Measurements from ENCODE around the gene GP1BA.

The GP1BA gene

DNA sequence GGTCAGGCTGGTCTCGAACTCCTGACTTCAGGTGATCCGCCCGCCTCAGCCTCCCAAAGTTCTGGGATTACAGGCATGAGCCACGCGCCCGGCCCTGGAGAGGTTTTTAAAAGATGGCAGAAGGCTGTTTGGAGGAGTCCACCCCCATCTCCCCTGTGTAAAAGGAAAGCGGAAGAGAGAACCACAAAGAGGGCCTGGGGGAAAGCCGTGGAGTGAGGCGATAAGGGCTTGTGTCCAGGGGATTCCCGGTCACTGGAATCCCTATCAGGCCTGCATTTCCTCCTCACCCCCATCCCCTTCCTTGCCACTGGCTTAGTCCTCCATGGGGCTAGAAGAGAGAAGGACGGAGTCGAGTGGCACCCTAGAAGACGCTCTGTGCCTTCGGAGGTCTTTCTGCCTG is at the start of gene GP1BA:
Gene GP1BA, plus strand, starts transcription at position 315 of the 400 bp plus-strand sequence. CDS start 328 bp downstream, outside the sequence.
- no peak for DNase-seq

DNA sequence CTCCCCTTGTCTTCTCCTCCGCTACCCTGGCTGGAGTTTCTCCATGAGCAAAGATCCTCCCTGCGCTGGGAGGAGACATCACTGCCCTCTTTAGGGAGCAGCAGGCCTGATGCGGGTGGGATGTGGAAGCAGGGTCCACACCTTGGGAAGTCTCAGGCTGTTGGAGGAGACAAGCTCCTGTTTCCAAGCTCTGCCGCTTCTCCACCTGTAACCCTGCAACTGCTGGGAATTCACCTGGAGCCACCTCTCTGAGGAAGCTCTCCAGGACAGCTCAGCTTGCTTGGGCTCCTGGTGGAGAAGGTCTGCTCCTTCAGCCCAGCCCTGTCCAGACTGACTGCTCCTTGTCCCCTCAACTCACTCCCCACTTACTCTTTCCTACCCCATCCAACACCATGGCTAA is 47.6 kb upstream of the GP1BA start:
- no peak for DNase-seq

DNA sequence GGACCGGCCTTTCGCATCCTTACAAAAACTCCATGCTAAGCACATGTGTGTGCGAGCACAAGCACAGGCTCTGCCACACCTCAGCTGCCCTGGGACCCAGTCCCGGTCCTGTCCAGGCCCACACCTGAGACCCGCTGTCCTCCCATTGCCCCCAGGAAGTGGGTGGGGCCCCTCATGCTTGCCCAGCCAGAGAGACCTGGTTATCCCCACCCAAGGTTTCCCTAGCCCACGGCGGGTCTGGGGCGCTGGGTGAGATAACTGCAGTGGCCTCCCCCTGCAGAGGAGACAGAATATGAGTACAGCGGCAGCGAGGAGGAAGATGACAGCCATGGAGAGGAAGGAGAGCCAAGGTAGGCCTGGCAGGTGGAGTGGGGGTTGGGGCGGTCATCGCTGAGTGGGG is 45.2 kb upstream of the GP1BA start:
- DNase-seq = no peak

DNA sequence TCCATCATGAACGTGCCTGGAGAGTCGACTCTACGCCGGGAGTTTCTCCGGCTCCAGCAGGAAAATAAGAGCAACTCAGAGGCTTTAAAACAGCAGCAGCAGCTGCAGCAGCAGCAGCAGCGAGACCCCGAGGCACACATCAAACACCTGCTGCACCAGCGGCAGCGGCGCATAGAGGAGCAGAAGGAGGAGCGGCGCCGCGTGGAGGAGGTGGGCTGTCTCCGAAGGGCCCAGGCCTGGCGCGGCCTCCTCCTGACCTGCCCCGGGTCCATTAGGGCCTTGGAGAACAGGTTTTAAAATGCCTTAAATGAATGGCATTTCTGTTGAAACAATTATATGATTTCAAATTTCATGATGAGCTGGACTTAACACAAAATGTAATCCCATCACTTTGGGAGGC is 44.5 kb upstream of the GP1BA start:
- DNase-seq = no peak

DNA sequence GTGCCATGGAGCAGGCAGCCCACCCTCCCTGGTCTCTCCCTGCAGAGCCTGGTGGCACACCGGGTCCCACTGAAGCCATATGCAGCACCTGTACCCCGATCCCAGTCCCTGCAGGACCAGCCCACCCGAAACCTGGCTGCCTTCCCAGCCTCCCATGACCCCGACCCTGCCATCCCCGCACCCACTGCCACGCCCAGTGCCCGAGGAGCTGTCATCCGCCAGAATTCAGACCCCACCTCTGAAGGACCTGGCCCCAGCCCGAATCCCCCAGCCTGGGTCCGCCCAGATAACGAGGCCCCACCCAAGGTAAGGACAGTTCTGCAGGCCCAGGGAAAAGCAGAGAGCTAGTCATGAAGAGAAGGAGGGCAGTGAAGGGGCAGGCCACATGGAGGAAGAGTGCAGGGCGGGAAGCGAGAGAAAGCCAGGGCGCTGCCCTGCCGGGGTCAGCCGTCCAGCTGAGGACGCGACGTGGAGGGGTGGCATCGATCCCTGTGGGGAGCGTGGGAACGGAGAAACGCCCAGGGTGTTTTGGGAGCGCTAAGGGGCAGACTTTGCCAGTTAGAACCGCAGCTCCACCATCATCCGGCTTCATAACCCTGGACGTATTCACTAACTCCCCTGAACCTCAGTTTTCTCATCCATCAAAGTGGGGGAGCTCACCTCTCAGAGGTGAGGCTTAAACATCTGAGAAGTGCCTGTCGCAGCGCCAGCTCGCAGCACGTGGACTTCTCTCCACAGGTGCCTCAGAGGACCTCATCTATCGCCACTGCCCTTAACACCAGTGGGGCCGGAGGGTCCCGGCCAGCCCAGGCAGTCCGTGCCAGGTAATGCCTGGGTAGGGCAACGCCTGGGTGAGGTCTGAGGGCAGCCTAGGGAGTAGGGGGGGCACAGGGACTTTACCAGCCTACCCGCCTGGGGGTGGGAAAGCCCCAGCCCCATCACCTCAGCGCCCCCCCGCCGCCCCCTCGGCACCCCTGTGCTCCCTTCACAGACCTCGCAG is 40.4 kb upstream of the GP1BA start:
- no peak for DNase-seq

DNA sequence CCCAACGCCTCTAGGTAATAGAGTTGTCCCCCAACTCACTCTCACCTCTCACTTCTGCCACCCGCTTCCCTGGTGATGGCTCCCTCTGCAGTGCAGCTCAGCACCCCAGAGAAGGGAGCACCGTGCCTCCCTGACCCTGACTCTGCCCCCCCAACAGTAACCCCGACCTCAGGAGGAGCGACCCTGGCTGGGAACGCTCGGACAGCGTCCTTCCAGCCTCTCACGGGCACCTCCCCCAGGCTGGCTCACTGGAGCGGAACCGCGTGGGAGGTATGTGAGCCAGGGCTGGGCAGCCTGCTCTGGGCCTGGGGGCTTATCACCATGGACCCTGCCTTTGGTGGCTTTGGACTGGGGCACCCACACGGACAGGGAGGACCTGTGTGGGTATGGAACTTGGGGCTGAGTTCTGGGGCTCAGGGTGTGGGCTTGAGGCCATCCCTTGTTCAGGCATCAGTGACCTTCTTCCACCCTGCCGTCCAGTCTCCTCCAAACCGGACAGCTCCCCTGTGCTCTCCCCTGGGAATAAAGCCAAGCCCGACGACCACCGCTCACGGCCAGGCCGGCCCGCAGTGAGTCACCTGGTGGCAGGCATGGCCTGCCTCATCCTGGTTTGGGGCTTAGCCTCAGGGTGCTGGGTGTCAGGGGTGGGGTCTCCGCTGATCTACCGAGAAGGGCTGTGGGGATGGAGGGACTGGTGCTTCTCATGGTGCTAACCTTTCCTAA is 39.4 kb upstream of the GP1BA start:
- DNase-seq = no peak

DNA sequence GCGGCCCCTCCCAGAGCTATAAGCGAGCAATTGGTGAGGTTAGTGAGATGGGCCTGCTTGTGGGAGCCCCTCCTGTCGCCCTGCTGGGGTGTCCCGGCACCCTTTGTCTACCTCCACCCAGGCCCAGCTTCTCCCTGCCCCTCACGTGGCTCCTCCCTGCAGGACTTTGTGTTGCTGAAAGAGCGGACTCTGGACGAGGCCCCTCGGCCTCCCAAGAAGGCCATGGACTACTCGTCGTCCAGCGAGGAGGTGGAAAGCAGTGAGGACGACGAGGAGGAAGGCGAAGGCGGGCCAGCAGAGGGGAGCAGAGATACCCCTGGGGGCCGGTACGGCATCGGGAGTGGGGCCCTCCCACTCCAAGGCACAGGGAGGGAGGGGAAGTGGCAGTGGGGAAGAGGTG is 38.8 kb upstream of the GP1BA start:
- no peak for DNase-seq

DNA sequence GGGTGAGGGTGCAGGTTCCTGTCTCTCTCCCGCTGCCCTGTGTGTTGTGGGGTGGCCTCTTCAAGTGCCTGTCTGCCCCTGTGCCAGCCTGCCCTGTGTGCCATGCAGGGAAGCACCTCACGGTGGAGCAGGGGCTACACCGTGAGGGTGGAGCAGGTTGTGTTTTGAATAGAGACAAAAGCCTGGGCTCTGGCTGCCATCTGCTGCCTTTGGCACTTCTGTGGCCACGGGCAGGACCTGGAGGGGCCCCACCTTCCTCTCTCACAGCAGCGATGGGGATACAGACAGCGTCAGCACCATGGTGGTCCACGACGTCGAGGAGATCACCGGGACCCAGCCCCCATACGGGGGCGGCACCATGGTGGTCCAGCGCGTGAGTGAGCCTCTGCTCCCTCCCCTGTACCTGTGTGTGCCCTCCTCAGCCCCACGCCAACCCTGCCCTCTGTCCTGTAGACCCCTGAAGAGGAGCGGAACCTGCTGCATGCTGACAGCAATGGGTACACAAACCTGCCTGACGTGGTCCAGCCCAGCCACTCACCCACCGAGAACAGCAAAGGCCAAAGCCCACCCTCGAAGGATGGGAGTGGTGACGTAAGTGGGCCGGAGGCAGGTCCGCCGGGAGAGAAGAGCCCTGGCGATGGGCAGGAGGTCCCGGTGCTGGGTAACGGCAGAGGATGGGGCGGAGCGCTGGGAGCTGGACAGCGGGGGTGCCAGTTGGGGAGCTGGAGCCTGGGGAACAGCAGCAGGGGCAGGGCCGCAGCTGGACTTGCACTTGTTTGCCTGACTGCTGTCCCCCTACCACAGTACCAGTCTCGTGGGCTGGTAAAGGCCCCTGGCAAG is 38.1 kb upstream of the GP1BA start:
- DNase-seq = no peak

DNA sequence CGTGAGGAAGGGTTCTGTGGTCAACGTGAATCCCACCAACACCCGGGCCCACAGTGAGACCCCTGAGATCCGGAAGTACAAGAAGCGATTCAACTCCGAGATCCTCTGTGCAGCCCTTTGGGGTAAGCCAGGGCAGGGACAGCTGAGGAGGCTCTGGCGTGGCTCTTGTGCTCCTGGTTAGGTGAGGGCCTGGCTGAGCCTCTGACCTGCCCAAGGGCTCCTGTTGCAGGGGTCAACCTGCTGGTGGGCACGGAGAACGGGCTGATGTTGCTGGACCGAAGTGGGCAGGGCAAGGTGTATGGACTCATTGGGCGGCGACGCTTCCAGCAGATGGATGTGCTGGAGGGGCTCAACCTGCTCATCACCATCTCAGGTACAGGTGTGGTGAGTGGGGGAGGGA is 37.0 kb upstream of the GP1BA start:
- DNase-seq = no peak

DNA sequence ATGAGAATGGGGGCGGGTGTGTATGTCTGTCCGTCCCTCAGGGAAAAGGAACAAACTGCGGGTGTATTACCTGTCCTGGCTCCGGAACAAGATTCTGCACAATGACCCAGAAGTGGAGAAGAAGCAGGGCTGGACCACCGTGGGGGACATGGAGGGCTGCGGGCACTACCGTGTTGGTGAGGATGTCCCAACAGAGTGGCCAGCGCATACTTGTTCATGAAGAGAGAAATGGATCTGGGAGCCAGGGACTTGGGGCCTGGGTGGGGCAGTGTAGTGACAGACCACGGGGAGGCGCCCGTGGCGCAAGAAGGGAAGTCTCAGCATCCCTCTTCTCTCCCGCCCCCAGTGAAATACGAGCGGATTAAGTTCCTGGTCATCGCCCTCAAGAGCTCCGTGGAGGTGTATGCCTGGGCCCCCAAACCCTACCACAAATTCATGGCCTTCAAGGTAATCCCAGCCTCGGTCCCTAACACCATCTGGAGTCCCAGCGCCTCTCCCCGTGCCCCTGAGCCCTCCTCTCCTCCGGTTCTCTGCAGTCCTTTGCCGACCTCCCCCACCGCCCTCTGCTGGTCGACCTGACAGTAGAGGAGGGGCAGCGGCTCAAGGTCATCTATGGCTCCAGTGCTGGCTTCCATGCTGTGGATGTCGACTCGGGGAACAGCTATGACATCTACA is 36.3 kb upstream of the GP1BA start:
- DNase-seq = no peak

DNA sequence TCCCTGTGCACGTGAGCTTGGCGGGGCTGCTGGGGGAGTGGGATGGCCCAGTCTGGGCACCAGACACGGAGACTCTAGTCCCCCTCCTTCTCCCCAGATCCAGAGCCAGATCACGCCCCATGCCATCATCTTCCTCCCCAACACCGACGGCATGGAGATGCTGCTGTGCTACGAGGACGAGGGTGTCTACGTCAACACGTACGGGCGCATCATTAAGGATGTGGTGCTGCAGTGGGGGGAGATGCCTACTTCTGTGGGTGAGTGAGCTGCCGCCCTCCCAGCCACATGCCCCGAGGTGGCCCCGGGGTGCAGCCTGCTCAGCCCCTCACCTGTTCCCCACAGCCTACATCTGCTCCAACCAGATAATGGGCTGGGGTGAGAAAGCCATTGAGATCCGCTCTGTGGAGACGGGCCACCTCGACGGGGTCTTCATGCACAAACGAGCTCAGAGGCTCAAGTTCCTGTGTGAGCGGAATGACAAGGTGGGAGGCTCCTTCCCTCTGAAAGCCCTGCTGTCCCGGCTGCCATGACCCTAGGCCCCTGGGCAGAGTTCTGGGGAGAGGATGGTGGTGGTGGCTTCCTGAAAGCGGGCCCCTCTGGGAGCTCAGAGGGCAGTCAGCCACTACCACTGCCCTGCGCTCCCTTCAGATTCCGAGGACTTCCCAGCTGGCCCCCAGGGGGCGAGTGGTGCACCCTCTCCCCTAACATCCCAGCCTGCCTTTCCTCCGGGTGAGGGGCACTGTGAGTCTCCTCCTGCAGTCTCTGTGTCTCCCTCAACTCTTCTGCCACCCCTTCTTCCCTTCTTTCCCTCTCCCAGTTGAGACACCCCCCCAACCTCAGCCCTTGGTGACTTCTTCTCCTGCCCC is 35.5 kb upstream of the GP1BA start:
- DNase-seq = no peak

DNA sequence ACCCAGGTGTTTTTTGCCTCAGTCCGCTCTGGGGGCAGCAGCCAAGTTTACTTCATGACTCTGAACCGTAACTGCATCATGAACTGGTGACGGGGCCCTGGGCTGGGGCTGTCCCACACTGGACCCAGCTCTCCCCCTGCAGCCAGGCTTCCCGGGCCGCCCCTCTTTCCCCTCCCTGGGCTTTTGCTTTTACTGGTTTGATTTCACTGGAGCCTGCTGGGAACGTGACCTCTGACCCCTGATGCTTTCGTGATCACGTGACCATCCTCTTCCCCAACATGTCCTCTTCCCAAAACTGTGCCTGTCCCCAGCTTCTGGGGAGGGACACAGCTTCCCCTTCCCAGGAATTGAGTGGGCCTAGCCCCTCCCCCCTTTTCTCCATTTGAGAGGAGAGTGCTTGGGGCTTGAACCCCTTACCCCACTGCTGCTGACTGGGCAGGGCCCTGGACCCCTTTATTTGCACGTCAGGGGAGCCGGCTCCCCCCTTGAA is 34.8 kb upstream of the GP1BA start:
- no peak for DNase-seq

DNA sequence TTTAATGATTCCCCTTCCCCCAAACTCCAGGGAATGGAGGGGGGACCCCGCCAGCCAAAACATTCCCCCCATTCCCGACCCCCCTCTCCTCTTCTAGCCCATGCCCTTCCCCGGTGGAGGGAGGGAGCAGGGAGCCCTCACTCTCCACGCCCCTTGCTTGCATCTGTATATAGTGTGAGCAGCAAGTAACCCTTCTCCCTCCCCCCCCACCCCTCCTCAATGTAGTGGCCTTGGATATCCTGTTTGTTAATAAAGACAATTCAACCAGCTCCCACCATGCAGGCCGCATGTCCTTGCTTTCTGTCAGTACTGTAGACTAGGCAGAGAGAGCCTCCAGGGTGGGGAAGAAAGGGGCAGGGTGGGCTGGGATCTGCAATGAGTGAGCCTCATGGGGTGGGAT is 34.3 kb upstream of the GP1BA start:
- no peak for DNase-seq

DNA sequence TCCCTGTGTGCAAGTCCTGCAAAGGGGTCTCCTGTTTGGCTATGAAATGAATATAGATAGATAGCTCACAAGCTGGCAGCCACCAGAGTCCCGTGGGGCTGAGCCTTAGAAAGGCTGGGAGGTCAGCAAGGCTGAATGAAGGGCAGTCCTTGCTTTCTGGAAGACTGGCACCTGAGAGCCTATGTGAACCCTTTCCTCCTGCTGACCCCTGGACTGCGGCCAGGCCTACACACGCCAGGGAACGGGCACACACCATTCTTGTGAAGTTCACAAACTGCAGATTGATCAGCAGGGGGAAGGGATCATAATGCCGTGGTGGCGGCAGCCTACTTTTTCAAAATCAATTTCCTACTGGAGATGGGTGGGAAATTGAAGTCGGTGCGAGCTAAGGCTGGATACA is 33.7 kb upstream of the GP1BA start:
- no peak for DNase-seq

DNA sequence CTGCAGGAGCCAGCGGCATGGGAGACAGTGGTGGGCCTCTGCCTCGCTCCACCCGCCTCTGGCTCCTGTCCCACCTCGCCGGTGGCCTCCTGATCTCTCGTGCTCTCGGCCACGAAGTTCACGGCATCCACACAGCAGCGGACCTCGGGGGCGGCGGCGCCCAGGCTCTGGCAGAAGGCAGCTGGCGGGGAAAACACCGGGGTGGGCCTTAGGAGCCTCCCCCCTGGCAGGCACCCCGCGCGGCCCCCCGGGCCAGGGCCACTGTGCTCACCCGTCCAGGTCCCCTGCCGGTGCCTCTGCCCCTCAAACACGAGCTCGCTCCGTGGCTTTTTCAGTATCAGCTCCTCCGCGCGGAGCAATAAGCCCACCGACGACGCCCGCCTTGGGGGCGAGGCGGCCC is 33.1 kb upstream of the GP1BA start:
- DNase-seq = no peak

DNA sequence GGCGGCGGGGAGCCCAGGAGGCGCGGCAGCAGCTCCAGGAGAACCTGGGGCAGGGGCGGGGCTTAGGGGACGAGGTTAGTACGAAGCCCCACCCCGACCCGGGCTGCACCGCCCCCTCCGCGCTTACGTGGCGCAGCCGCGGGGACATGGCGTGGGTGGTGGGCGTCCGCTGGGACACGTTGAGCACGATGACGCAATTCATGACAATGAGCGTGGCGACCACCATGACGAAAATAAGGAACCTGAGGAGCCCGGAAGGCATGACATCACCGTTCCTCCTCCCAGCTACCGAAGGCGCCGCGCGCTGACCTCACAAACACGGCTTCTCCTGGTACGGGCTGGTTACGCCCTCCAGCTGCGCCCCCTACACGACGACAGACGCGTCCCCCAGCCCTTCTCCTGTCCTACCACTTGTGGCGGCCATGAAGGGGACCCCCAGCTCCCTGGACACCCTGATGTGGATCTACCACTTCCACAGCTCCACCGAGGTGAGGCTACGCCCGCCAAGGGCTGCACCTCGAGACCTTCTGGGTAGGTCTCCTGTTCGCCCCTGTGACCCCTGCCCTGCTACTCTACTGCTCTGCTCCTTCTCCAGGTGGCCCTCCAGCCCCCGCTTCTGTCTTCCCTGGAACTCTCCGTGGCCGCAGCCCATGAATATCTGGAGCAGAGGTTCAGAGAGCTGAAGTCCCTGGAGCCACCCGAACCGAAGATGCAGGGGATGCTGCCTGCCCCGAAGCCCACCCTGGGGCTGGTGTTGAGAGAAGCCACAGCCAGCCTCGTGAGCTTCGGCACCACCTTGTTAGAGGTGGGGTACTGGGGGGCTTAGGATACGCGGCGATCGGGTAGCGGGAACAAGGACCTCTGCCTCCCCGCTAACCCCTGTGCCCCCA is 32.5 kb upstream of the GP1BA start, which contains the start of gene C17orf107:
Gene C17orf107, plus strand, starts transcription at position 196 of the 890 bp plus-strand sequence. Its CDS starts 227 bp downstream, at position 423.
- peak; percentile 78 for DNase-seq

DNA sequence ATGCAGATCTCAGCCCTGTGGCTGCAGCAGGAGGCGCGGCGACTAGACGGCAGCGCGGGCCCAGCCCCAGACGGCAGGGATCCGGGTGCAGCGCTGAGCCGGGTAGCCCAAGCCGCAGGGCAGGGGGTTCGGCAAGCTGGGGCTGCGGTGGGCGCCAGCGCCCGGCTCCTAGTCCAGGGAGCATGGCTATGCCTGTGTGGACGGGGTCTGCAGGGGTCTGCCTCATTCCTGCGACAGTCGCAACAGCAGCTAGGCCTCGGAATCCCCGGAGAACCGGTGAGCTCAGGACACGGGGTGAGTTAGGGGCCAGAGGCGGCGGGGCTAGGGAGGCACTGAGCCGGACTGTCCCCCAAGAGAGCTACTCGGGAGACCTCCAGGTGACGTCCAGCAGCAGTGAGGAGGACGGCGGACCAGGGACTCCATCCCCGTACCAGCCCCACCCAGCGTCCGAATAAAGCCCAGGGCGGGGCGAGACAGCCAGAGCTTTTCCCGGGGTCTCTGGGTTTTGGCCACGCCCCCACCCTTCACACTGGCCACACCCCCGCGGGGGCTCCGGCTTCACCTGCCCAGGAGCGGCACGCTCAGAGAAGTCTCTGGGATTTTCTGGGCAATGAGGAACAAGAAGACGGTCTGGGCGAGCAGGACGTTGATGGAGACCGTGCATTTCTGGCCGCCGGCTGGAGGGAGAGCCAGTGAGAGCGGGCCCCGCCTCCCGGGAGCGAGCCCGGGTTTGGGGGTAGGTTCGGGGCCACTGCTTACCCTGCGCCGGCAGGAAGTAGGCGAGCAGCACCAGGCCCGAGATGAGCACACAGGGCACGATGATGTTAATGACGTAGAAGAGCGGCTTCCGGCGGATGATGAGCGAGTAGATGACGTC is 31.6 kb upstream of the GP1BA start:
- no peak for DNase-seq

DNA sequence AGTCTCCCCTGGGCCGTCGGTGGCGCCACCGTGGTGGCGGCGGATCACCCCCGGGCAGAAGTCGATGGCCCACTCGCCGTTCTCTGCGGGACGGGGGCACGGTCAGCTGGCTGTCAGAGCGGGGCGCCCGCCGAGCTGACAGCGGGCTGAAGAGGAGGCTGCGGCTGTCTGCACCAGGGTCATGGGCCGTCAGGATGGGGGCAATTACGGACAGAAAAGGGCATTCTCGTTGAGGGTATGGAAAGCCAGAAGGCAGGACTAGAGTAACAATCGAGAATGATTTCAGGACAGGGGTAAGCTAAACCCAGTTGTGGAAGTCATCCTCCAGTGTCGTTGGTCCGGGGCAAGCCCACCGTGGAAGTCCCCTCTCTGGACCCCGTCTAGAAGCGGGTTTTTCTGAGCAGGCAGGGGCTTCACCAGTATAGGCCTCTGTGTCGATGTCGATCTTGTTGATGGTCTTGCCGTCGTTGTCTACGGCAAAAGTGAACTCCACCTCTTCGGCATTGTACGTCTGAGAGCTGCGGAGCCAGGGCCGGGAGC is 30.9 kb upstream of the GP1BA start:
- no peak for DNase-seq
